Stomach smooth muscle (tissue), 2 donors: ENCODE data around the gene KRTAP20-3.

Experiments used
- H3K27ac ChIP-seq: one replicate; pipeline ENCODE4 v1.7.0; 2013; ENCODE audit warnings: mild to moderate bottlenecking, low read length, inconsistent platforms
- H3K27me3 ChIP-seq, 2 donors: one replicate each; pipeline ENCODE4 v1.7.0; 2013; ENCODE audit warnings: low read length in 2 of 2; ENCODE audit not compliant: insufficient read depth in 2 of 2, control insufficient read depth in 1 of 2
- H3K36me3 ChIP-seq, 2 donors: one replicate each; pipeline ENCODE4 v1.7.0; 2013; ENCODE audit warnings: low read length in 2 of 2; ENCODE audit not compliant: control insufficient read depth in 2 of 2, insufficient read depth in 2 of 2
- H3K4me1 ChIP-seq: one replicate; pipeline ENCODE4 v1.7.0; 2013; ENCODE audit warnings: low read length; ENCODE audit not compliant: control insufficient read depth, insufficient read depth
- H3K4me3 ChIP-seq, 2 donors: one replicate each; pipeline ENCODE4 v1.7.0; 2013; ENCODE audit warnings: low read length in 2 of 2
- H3K9ac ChIP-seq, 2 donors: one replicate each; pipeline ENCODE4 v1.7.0; 2013; ENCODE audit warnings: low read length in 2 of 2, mild to moderate bottlenecking in 1 of 2
- H3K9me3 ChIP-seq, 2 donors: one replicate each; pipeline ENCODE4 v1.7.0; 2013; ENCODE audit warnings: low read length in 2 of 2; ENCODE audit not compliant: control insufficient read depth in 2 of 2
- donor health status: healthy.
- donor health status: Pancreatic carcinoma.

KRTAP20-3 gene

GRCh38 chr21:30680586-30680985 is 37.9 kb downstream of the KRTAP20-3 start:
- Histone ChIP-seq H3K36me3 (no peaks in the 10 kb centered on the region), H3K9me3 (no peaks in the 10 kb centered on the region), H3K4me1 (no peaks in the 10 kb centered on the region), H3K27me3 (no peaks in the 10 kb centered on the region), H3K27ac (no peak overlapping the region), H3K9ac (no peak overlapping the region), H3K4me3 (no peak overlapping the region)

GRCh38 chr21:30684506-30684905 is 41.8 kb downstream of the KRTAP20-3 start:
- H3K9me3 ChIP-seq: no peaks in the 10 kb centered on the region
- no peaks in the 10 kb centered on the region for H3K36me3 ChIP-seq
- no peak overlapping the region for H3K4me3 ChIP-seq
- no peak overlapping the region for H3K9ac ChIP-seq
- H3K4me1 ChIP-seq: no peaks in the 10 kb centered on the region
- no peaks in the 10 kb centered on the region for H3K27me3 ChIP-seq
- no peak overlapping the region for H3K27ac ChIP-seq

- no peaks in the 10 kb centered on the region for H3K36me3 ChIP-seq
- H3K9ac ChIP-seq: no peak overlapping the region
Observed at GRCh38 chr21:30689822-30690221, 47.2 kb downstream of the KRTAP20-3 start.

More at GRCh38 chr21:30689822-30690221, 47.2 kb downstream of the KRTAP20-3 start:
- Histone ChIP-seq H3K9me3 (no peaks in the 10 kb centered on the region), H3K4me1 (no peaks in the 10 kb centered on the region), H3K27ac (no peak overlapping the region), H3K4me3 (no peak overlapping the region), H3K27me3 (no peaks in the 10 kb centered on the region)
